Endothelial cell of umbilical vein (primary cell): ENCODE data around the gene CHST8. TPM values are rescaled to one million over a fixed set of nuclear protein-coding genes. Genes with fewer than 3 reads are reported as not detected.

Experiments used
- BruUV-seq: library from RNA; stranded (reverse); fragments of 400-500 nt; replicated peaks from 2 replicates; lab custom pipeline; 2021; lab: Mats Ljungman, UMichigan
- CTCF ChIA-PET: fragments of 300-600, 350-600 bp; sonication (Branson Sonifier 250); formaldehyde crosslinking; loops from one replicate; lab custom pipeline; 2021; ENCODE audit warnings: antibody characterized with exemption, inconsistent platforms; lab: Charles Lee
- POLR2A ChIA-PET: fragments of 300-600, 350-600 bp; sonication (Branson Sonifier 250); formaldehyde crosslinking; loops from one replicate; lab custom pipeline; 2021; ENCODE audit warnings: antibody characterized with exemption, inconsistent platforms; lab: Charles Lee
- DNase-seq: peaks from one replicate; pipeline ENCODE4 v3.0.0-alpha.2; 2011; ENCODE audit warnings: low read depth, low spot score
- FAIRE-seq: peaks from 2 replicates; lab custom pipeline; 2011; peaks lifted over from hg19 to GRCh38; lab: Jason Lieb, UNC
- H2AFZ ChIP-seq: 2 replicates; pipeline ENCODE4 v1.6.0; 2012; ENCODE audit warnings: low read depth, low read length, control low read depth, inconsistent platforms
- H3K27ac ChIP-seq: 2 replicates; pipeline ENCODE4 v1.5.1; 2011; ENCODE audit warnings: low read depth, mild to moderate bottlenecking, control low read depth, low read length, moderate library complexity; ENCODE audit not compliant: insufficient read depth
- H3K27me3 ChIP-seq, 2 experiments: 2 replicates each; pipeline versions ENCODE4 v1.6.0 to v1.6.1; 2011; ENCODE audit warnings: low read length in 2 of 2, mixed read lengths in 1 of 2; ENCODE audit not compliant: control insufficient read depth in 2 of 2, insufficient read depth in 2 of 2
- H3K36me3 ChIP-seq, 2 experiments: 2 replicates in 1 of 2; 3 replicates in 1 of 2; pipeline ENCODE4 v1.5.1; 2011; ENCODE audit warnings: low read length in 2 of 2, mild to moderate bottlenecking in 1 of 2, moderate library complexity in 1 of 2; ENCODE audit not compliant: control insufficient read depth in 2 of 2, insufficient read depth in 2 of 2; ENCODE audit errors: extremely low read depth in 1 of 2
- H3K4me1 ChIP-seq: 3 replicates; pipeline ENCODE4 v1.5.1; 2011; ENCODE audit warnings: mild to moderate bottlenecking, low read length; ENCODE audit not compliant: control insufficient read depth, insufficient read depth; ENCODE audit errors: extremely low read depth
- H3K4me2 ChIP-seq: 2 replicates; pipeline ENCODE4 v1.6.1; 2011; ENCODE audit warnings: low read length, control low read depth, mixed read lengths; ENCODE audit not compliant: insufficient read depth
- H3K4me3 ChIP-seq, 3 experiments: fragments of 200-600 bp in 1 of 3; sonication (generic), shearing (Covaris generic) in 1 of 3; replicated peaks in 1 of 3; 2 replicates each; pipeline ENCODE4 v1.5.1; 2011 to 2016; ENCODE audit warnings: control low read depth in 3 of 3, low read length in 3 of 3, mild to moderate bottlenecking in 2 of 3, inconsistent platforms in 1 of 3, low read depth in 1 of 3, moderate library complexity in 1 of 3; ENCODE audit not compliant: insufficient read depth in 1 of 3
- H3K79me2 ChIP-seq: 2 replicates; pipeline ENCODE4 v1.6.0; 2012; ENCODE audit warnings: low read length, inconsistent platforms; ENCODE audit not compliant: control insufficient read depth, insufficient read depth
- H3K9ac ChIP-seq: replicated peaks from 2 replicates; pipeline ENCODE3; 2011; ENCODE audit warnings: low read length, control low read depth; ENCODE audit not compliant: insufficient read depth; ENCODE audit errors: extremely low read depth
- H3K9me1 ChIP-seq: replicated peaks from 3 replicates; pipeline ENCODE4 v1.6.0; 2011; ENCODE audit warnings: mild to moderate bottlenecking, low read length; ENCODE audit not compliant: control insufficient read depth, insufficient read depth; ENCODE audit errors: extremely low read depth
- H3K9me3 ChIP-seq: replicated peaks from 2 replicates; pipeline ENCODE4 v1.5.1; 2012; ENCODE audit warnings: low read length, inconsistent platforms; ENCODE audit not compliant: control insufficient read depth, insufficient read depth
- H4K20me1 ChIP-seq: replicated peaks from 2 replicates; pipeline ENCODE3; 2011; ENCODE audit warnings: mild to moderate bottlenecking, low read length; ENCODE audit not compliant: control insufficient read depth, insufficient read depth; ENCODE audit errors: extremely low read depth
- EZH2 ChIP-seq: IDR thresholded peaks from 2 replicates; pipeline ENCODE4 v1.6.1; 2012; ENCODE audit warnings: borderline replicate concordance, low read depth, mild to moderate bottlenecking, moderate library complexity, low read length, inconsistent platforms; ENCODE audit not compliant: severe bottlenecking
- FOS ChIP-seq: IDR thresholded peaks from 2 replicates; pipeline ENCODE4 v1.6.1; 2011; ENCODE audit warnings: mild to moderate bottlenecking, low read length, moderate library complexity, borderline replicate concordance; ENCODE audit not compliant: insufficient read depth
- GATA2 ChIP-seq: IDR thresholded peaks from 2 replicates; pipeline ENCODE4 v1.7.0; 2011; ENCODE audit warnings: low read depth, mild to moderate bottlenecking, moderate library complexity, mixed read lengths, low read length; ENCODE audit not compliant: insufficient read length, insufficient read depth
- JUN ChIP-seq: IDR thresholded peaks from 2 replicates; pipeline ENCODE4 v1.6.1; 2011; ENCODE audit warnings: borderline replicate concordance, low read depth; ENCODE audit not compliant: insufficient read length, insufficient read depth
- MYC ChIP-seq: IDR thresholded peaks from one replicate; pipeline ENCODE4 v1.6.1; 2011; ENCODE audit warnings: mild to moderate bottlenecking, low read depth, low read length
- POLR2A ChIP-seq: IDR thresholded peaks from 2 replicates; pipeline ENCODE4 v1.6.1; 2012; ENCODE audit warnings: low read depth, mild to moderate bottlenecking, control low read depth, low read length
- POLR2AphosphoS5 ChIP-seq: IDR thresholded peaks from 2 replicates; pipeline ENCODE4 v1.6.1; 2012; ENCODE audit warnings: low read depth, mild to moderate bottlenecking, control low read depth, low read length, moderate library complexity; ENCODE audit not compliant: insufficient read depth
- dilution Hi-C: fragments of 300-500 bp; cut with MboI; formaldehyde crosslinking; loops from one replicate; pipeline ENCODE4 v1.15.0; 2019; ENCODE audit warnings: low sequenced_read_pairs; ENCODE audit not compliant: extremely low pct_ligation_motif_present
- intact Hi-C: fragments of 100-400 bp; cut with micrococcal nuclease; formaldehyde crosslinking; loops from one replicate; pipeline ENCODE4 v1.10.0; 2022
- polyA plus RNA-seq, 4 experiments: library from polyadenylated mRNA; depleted of rRNA in 3 of 4; stranded (reverse) in 3 of 4; unstranded in 1 of 4; fragments of >200 nt; gene quantifications; 2 replicates each; pipeline versions ENCODE4 v1.2.1 to v1.2.3, GENCODE V29; 2011 to 2012; ENCODE audit warnings: missing spikeins in 1 of 4
- total RNA-seq: library from RNA; stranded (reverse); gene quantifications from 2 replicates; pipeline ENCODE4 v1.2.3, GENCODE V29; 2021
- TF ChIP-seq, protein P1 (sequence below), 2 donors: IDR thresholded peaks; 1 replicate in 1 of 2; 2 replicates in 1 of 2; pipeline ENCODE4 v1.5.1; 2011; ENCODE audit warnings: low read length in 2 of 2, mild to moderate bottlenecking in 2 of 2, moderate library complexity in 2 of 2, control low read depth in 1 of 2, inconsistent platforms in 1 of 2, low read depth in 1 of 2; ENCODE audit not compliant: insufficient read depth in 1 of 2; ENCODE audit errors: extremely low read depth in 1 of 2
- TF ChIP-seq, protein P2 (sequence below): IDR thresholded peaks from 2 replicates; pipeline ENCODE4 v1.6.1; 2011; ENCODE audit not compliant: insufficient read depth, insufficient read length

CHST8 gene
- total and polyA plus RNA-seq, 2 donors (not counting 3 experiments of a cell fraction or from before 2014, with no cell fraction given), result not detected

DNA sequence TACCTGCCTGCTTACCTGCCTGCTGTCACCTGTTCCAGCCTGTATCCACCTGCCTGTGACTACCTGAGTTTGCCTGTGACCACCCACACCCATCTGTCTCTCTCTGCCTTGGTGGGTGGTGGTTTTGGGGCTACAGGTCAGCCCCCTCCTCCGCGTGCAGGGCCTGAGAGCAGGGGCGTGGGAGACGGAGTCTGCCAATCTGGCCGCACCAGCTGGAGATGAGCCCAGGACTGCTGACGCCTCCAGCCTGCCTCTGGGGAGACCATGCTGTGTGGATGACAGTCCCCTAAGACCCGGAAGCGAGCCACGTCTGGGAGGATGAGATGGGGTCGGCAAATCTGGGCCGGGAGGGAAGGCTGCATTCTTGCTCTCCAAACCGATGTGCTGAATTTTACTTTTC, 159.0 kb downstream of the CHST8 start:
- CTCF ChIA-PET, result interaction anchor here (6.2 kb wide), 1 partner anchor 216 kb away, joined by 219 read pairs; no protein-coding TSS in a partner anchor
- POLR2A ChIA-PET, result no interaction called here
- H3K9me3 ChIP-seq, result no peaks in the 10 kb centered on the region
- no peak overlapping the region for H3K9ac ChIP-seq
- H4K20me1 ChIP-seq, result no peaks in the 10 kb centered on the region
- TF ChIP-seq POLR2AphosphoS5 (no peak), GATA2 (no peak), JUN (no peak)
- FAIRE-seq, result no peak
- H3K79me2 ChIP-seq, result no peaks in the 10 kb centered on the region
- H3K4me2 ChIP-seq, result no peak overlapping the region
- no peak overlapping the region for H3K27ac ChIP-seq
- H3K27me3 ChIP-seq, result peaks cover 0 to 4% of the 10 kb centered on the region in 2 experiments
- no peaks in the 10 kb centered on the region for H3K9me1 ChIP-seq
- H3K4me3 ChIP-seq, result no peak overlapping the region
- intact Hi-C loops (no loop called here), dilution Hi-C loops (no loop called here)
- H3K4me1 ChIP-seq, result peaks cover 10% of the 10 kb centered on the region
- no peak for DNase-seq
- no peak overlapping the region for H2AFZ ChIP-seq
- BruUV-seq, result no TSS peak
- no peaks in the 10 kb centered on the region for H3K36me3 ChIP-seq

DNA sequence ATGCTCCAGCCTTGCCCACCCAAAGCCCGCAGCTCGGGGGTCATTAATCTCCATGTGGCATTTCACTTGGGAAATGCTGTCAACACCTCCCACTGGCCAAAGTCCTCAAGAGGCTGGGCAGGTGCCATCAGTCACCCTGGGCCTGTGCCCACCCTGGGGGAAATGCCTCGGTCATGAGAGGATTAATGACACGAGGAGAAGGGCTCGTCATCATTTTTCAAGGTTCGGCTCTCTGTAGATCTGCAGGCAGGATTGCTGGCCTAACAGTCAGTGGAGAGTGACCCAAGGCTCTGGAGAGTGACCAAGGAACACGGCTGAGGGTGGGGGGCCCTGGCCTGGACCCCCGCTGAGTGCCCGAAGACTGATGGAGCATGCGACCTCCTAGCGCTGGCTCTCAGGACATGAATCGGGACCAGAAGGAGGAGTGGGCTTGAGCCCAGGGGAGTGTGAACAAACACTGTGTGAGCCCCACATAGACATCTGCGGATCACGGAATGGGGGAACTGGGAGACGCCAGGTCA, 159.7 kb downstream of the CHST8 start:
- Histone ChIP-seq H4K20me1 (no peaks in the 10 kb centered on the region), H3K27ac (no peak overlapping the region), H3K79me2 (no peaks in the 10 kb centered on the region), H3K27me3 (peaks cover 0 to 4% of the 10 kb centered on the region in 2 experiments), H3K4me2 (no peak overlapping the region), H3K9ac (no peak overlapping the region), H3K9me1 (no peaks in the 10 kb centered on the region), H3K4me3 (no peak overlapping the region), H3K36me3 (no peaks in the 10 kb centered on the region), H2AFZ (no peak overlapping the region), H3K9me3 (no peaks in the 10 kb centered on the region), H3K4me1 (peaks cover 14% of the 10 kb centered on the region)
- no TSS peak for BruUV-seq
- dilution Hi-C loops, result no loop called here
- intact Hi-C loops, result no loop called here
- TF ChIP-seq POLR2AphosphoS5, result no peak
- TF ChIP-seq, protein P1, sequence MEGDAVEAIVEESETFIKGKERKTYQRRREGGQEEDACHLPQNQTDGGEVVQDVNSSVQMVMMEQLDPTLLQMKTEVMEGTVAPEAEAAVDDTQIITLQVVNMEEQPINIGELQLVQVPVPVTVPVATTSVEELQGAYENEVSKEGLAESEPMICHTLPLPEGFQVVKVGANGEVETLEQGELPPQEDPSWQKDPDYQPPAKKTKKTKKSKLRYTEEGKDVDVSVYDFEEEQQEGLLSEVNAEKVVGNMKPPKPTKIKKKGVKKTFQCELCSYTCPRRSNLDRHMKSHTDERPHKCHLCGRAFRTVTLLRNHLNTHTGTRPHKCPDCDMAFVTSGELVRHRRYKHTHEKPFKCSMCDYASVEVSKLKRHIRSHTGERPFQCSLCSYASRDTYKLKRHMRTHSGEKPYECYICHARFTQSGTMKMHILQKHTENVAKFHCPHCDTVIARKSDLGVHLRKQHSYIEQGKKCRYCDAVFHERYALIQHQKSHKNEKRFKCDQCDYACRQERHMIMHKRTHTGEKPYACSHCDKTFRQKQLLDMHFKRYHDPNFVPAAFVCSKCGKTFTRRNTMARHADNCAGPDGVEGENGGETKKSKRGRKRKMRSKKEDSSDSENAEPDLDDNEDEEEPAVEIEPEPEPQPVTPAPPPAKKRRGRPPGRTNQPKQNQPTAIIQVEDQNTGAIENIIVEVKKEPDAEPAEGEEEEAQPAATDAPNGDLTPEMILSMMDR (IDR thresholded peaks at IDR 0.05; ENCODE audit: extremely low read depth in 1 of 2, insufficient read depth in 1 of 2, low read depth in 1 of 2, low read length in 2 of 2), result no peak
- no peak for TF ChIP-seq MYC
- no peak for TF ChIP-seq JUN
- TF ChIP-seq FOS, result no peak
- TF ChIP-seq, protein P2, sequence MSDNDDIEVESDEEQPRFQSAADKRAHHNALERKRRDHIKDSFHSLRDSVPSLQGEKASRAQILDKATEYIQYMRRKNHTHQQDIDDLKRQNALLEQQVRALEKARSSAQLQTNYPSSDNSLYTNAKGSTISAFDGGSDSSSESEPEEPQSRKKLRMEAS, result no peak
- TF ChIP-seq GATA2, result no peak
- TF ChIP-seq EZH2, result no peak
- TF ChIP-seq POLR2A, result no peak
- ChIA-PET CTCF (interaction anchor here (3.0 to 6.2 kb wide), 2 partner anchors 215 to 315 kb away, joined by 21 to 219 read pairs; no protein-coding TSS in a partner anchor), POLR2A (no interaction called here)
- DNase-seq, result no peak
- FAIRE-seq, result no peak
